Stomach (tissue), 9 donors: ENCODE measurements around the gene FANCC. TPM values are rescaled to one million over a fixed set of nuclear protein-coding genes. Genes with fewer than 3 reads are reported as not detected.
"Not testable (repeated sequence)": the region's sequence is repeated elsewhere in the genome, so short reads cannot be mapped to it uniquely, and the experiment has no call there.

ENCODE experiments used
- DNase-seq, 2 donors: peaks; one replicate each; pipeline versions ENCODE4 v3.0.0 to v3.0.0-alpha.2; 2013 to 2019
- H3K27ac ChIP-seq, 5 donors: fragments of 200-600 bp in 4 of 5; sonication (generic) in 4 of 5; one replicate each; pipeline ENCODE4 v1.5.1; 2013 to 2019; ENCODE audit warnings: mild to moderate bottlenecking in 1 of 5, moderate library complexity in 1 of 5
- H3K27me3 ChIP-seq, 3 donors: fragments of 200-600 bp; sonication (generic); one replicate each; pipeline ENCODE4 v1.5.1; 2017 to 2019; ENCODE audit warnings: mixed run types in 1 of 3
- H3K36me3 ChIP-seq, 4 donors: fragments of 200-600 bp; sonication (generic); 1 replicate in 3 of 4; 2 replicates in 1 of 4; pipeline ENCODE4 v1.5.1; 2016 to 2019
- H3K4me1 ChIP-seq, 4 donors: fragments of 200-600 bp; sonication (generic); one replicate each; pipeline ENCODE4 v1.5.1; 2016 to 2019
- H3K4me3 ChIP-seq, 4 donors: fragments of 200-600 bp; sonication (generic) in 3 of 4; one replicate each; pipeline ENCODE4 v1.5.1; 2016 to 2019; ENCODE audit warnings: mild to moderate bottlenecking in 1 of 4
- H3K9me3 ChIP-seq, 4 donors: fragments of 200-600 bp; sonication (generic); one replicate each; pipeline ENCODE4 v1.5.1; 2016 to 2019
- CTCF ChIP-seq, 7 experiments: fragments of 450-650 bp in 4 of 7; fragments of 200-600 bp in 3 of 7; sonication (generic) in 3 of 7; IDR thresholded peaks; one replicate each; pipeline ENCODE4 v1.5.1; 2016 to 2019; ENCODE audit warnings: antibody characterized with exemption in 7 of 7, control low read depth in 2 of 7, mild to moderate bottlenecking in 1 of 7
- EP300 ChIP-seq: sonication (generic); formaldehyde crosslinking; IDR thresholded peaks from one replicate; pipeline ENCODE4 v1.6.1; 2017; ENCODE audit warnings: antibody characterized with exemption
- POLR2A ChIP-seq, 4 donors: fragments of 450-650 bp; IDR thresholded peaks; one replicate each; pipeline ENCODE4 v1.6.1; 2016; ENCODE audit warnings: antibody characterized with exemption in 4 of 4, control low read depth in 2 of 4, mild to moderate bottlenecking in 1 of 4, moderate library complexity in 1 of 4
- POLR2AphosphoS5 ChIP-seq, 3 donors: sonication (generic); formaldehyde crosslinking; IDR thresholded peaks; one replicate each; pipeline ENCODE4 v1.6.1; 2016; ENCODE audit warnings: antibody characterized with exemption in 3 of 3
- WGBS, 5 donors: extraction: QIAGEN DNeasy Blood & Tissue Kit in 3 of 5; methylation state at CpG; one replicate each; pipeline versions ENCODE4 v1.1.5 to v1.1.7; 2013 to 2018; 5-methylcytosine and 5-hydroxymethylcytosine counted together
- intact Hi-C: fragments of 100-400 bp; cut with DNase I; formaldehyde crosslinking; loops from one replicate; pipeline ENCODE4 v1.15.1; 2023; ENCODE audit warnings: low total_unique reads
- polyA plus RNA-seq, 3 donors: library from polyadenylated mRNA; stranded (reverse); fragments of 200-250 nt; gene quantifications; one replicate each; pipeline ENCODE4 v1.2.3, GENCODE V29; 2013
- total RNA-seq, 5 donors: library from RNA; depleted of rRNA; stranded (reverse); fragments of >200 nt; gene quantifications; one replicate each; pipeline versions ENCODE4 v1.1.0 to v1.2.3, GENCODE V29; 2014 to 2016
- donor health status: healthy with polysubstance abuse.
- donor health status: Bipolar disorder and iron deficiency.
- donor health status: healthy.

Gene FANCC
- total and polyA plus RNA-seq, 8 donors, result 3.1 to 24.5 (median 7.1) TPM

GRCh38 chr9:95277509-95277908, 40.0 kb downstream of the FANCC start:
- no peaks in the 10 kb centered on the region for H3K27me3 ChIP-seq
- DNase-seq, result no peak
- H3K4me3 ChIP-seq, result no peak overlapping the region
- intact Hi-C loops, result no loop called here
- no peaks in the 10 kb centered on the region for H3K4me1 ChIP-seq
- H3K9me3 ChIP-seq, result peaks cover 0 to 10% (median 5%) of the 10 kb centered on the region in 4 donors
- H3K36me3 ChIP-seq, result no peaks in the 10 kb centered on the region
- TF ChIP-seq POLR2AphosphoS5 (IDR thresholded peaks at IDR 0.05) (no peak), CTCF (IDR thresholded peaks at IDR 0.05) (no peak), POLR2A (IDR thresholded peaks at IDR 0.05) (no peak), EP300 (no peak)
- no peak overlapping the region for H3K27ac ChIP-seq

- no peak for DNase-seq
- intact Hi-C loops, result no loop called here
- 87 to 93% (median 91%) methylated on average over 8 of the region's 8 CpGs for WGBS, 5 donors
- no peak overlapping the region for H3K27ac ChIP-seq
- H3K4me3 ChIP-seq, result no peak overlapping the region
- peaks cover 0 to 10% (median 5%) of the 10 kb centered on the region in 4 donors for H3K9me3 ChIP-seq
- TF ChIP-seq CTCF (IDR thresholded peaks at IDR 0.05) (no peak), EP300 (no peak), POLR2AphosphoS5 (IDR thresholded peaks at IDR 0.05) (no peak), POLR2A (IDR thresholded peaks at IDR 0.05) (no peak)
- H3K36me3 ChIP-seq, result no peaks in the 10 kb centered on the region
- no peaks in the 10 kb centered on the region for H3K4me1 ChIP-seq
- H3K27me3 ChIP-seq, result no peaks in the 10 kb centered on the region
Measured at GRCh38 chr9:95276395-95276954, 41.0 kb downstream of the FANCC start.

GRCh38 chr9:95274160-95274559, 43.3 kb downstream of the FANCC start:
- H3K4me3 ChIP-seq, H3K9me3 ChIP-seq, H3K27ac ChIP-seq, H3K27me3 ChIP-seq, DNase-seq, H3K36me3 ChIP-seq, intact Hi-C loops: not testable (repeated sequence)
- peaks cover 0 to 12% (median 1%) of the 10 kb centered on the region in 4 donors for H3K4me1 ChIP-seq
- WGBS, 5 donors, result 93 to 100% (median 97%) methylated on average over 2 of the region's 2 CpGs

GRCh38 chr9:95273369-95274022, 44.0 kb downstream of the FANCC start:
- H3K4me1 ChIP-seq, result peaks cover 0 to 18% (median 4%) of the 10 kb centered on the region in 4 donors
- H3K4me3 ChIP-seq, result no peak overlapping the region
- TF ChIP-seq EP300 (no peak), POLR2A (IDR thresholded peaks at IDR 0.05) (no peak), CTCF (IDR thresholded peaks at IDR 0.05) (no peak), POLR2AphosphoS5 (IDR thresholded peaks at IDR 0.05) (no peak)
- DNase-seq, result no peak
- no peak overlapping the region for H3K27ac ChIP-seq
- no peaks in the 10 kb centered on the region for H3K36me3 ChIP-seq
- WGBS, 5 donors, result 72 to 88% (median 75%) methylated on average over 4 of the region's 4 CpGs
- no peaks in the 10 kb centered on the region for H3K27me3 ChIP-seq
- H3K9me3 ChIP-seq, result no peaks in the 10 kb centered on the region
- intact Hi-C loops, result no loop called here

GRCh38 chr9:95272830-95273229, 44.7 kb downstream of the FANCC start:
- Histone ChIP-seq H3K4me3 (no peak overlapping the region), H3K27me3 (no peaks in the 10 kb centered on the region), H3K9me3 (no peaks in the 10 kb centered on the region), H3K36me3 (no peaks in the 10 kb centered on the region), H3K27ac (no peak overlapping the region), H3K4me1 (peaks cover 0 to 20% (median 5%) of the 10 kb centered on the region in 4 donors)
- intact Hi-C loops, result no loop called here
- 93 to 98% (median 96%) methylated on average over 8 of the region's 8 CpGs for WGBS, 5 donors
- DNase-seq, result no peak
- TF ChIP-seq POLR2AphosphoS5 (IDR thresholded peaks at IDR 0.05), result no peak
- no peak for TF ChIP-seq POLR2A (IDR thresholded peaks at IDR 0.05)
- TF ChIP-seq CTCF (IDR thresholded peaks at IDR 0.05), result no peak
- TF ChIP-seq EP300, result no peak
